Pancreas (tissue), 10 donors: Measurements from ENCODE around the gene TMEM41B. TPM values are rescaled to one million over a fixed set of nuclear protein-coding genes. Genes with fewer than 3 reads are reported as not detected.
"Not testable (repeated sequence)": the region's sequence is repeated elsewhere in the genome, so short reads cannot be mapped to it uniquely, and the experiment has no call there.

ENCODE experiments used
- ATAC-seq, 4 donors: fragments of 200-7000 bp; cut with Tn5 transposase; one replicate each; pipeline versions ENCODE4 v1.8.0 to v1.9.1; 2020; ENCODE audit warnings: mild to moderate bottlenecking in 4 of 4, moderate library complexity in 4 of 4
- DNase-seq, 6 donors: peaks; one replicate each; pipeline ENCODE4 v3.0.0-alpha.2; 2020
- FAIRE-seq: peaks from 2 replicates; lab custom pipeline; 2012; peaks lifted over from hg19 to GRCh38; lab: Jason Lieb, UNC
- H3K27ac ChIP-seq, 4 donors: fragments of 200-600 bp; sonication (generic); 1 replicate in 3 of 4; 2 replicates in 1 of 4; pipeline versions ENCODE4 v1.5.0 to v1.8.0; 2020
- H3K27me3 ChIP-seq, 4 donors: fragments of 200-600 bp; one replicate each; pipeline ENCODE4 v1.8.0; 2021
- H3K36me3 ChIP-seq, 3 donors: fragments of 200-600 bp; sonication (generic) in 1 of 3; one replicate each; pipeline versions ENCODE4 v1.5.0 to v1.8.0; 2020 to 2021
- H3K4me1 ChIP-seq, 3 donors: fragments of 200-600 bp; one replicate each; pipeline ENCODE4 v1.8.0; 2021
- H3K4me3 ChIP-seq, 4 donors: fragments of 200-600 bp; sonication (generic) in 2 of 4; one replicate each; pipeline versions ENCODE4 v1.5.0 to v1.8.0; 2020 to 2021
- H3K9me3 ChIP-seq, 4 donors: fragments of 200-600 bp; one replicate each; pipeline ENCODE4 v1.8.0; 2021
- CTCF ChIP-seq, 4 donors: fragments of 200-600 bp; sonication (generic) in 3 of 4; IDR thresholded peaks; one replicate each; pipeline versions ENCODE4 v1.5.0 to v1.8.0; 2021; ENCODE audit warnings: antibody characterized with exemption in 4 of 4
- WGBS, 2 donors: extraction: QIAGEN DNeasy Blood & Tissue Kit; methylation state at CpG; one replicate each; pipeline ENCODE4 v1.1.7; 2013; 5-methylcytosine and 5-hydroxymethylcytosine counted together
- intact Hi-C, 3 donors: fragments of 100-400 bp; cut with DNase I; formaldehyde crosslinking; loops; one replicate each; pipeline versions ENCODE4 v1.11.1 to v1.14.2; 2022
- polyA plus RNA-seq, 2 donors: library from polyadenylated mRNA; stranded (reverse); fragments of 200-250 nt; gene quantifications; one replicate each; pipeline ENCODE4 v1.2.3, GENCODE V29; 2013
- total RNA-seq, 6 donors: library from RNA; stranded (reverse); fragmentation: NEBNext Ultra II Directional in 4 of 6; extraction: Animal tissue kit (Norgen Biotek cat#: 25700) in 4 of 6; gene quantifications; one replicate each; pipeline versions ENCODE4 v1.2.1 to v1.2.4, GENCODE V29; 2021 to 2023
- donor health status: healthy with polysubstance abuse.
- donor health status: DM: no; HTN: no; CAD: no; lungs with moderate emphysema.
- donor health status: DM: no; HTN: no; CAD: no.
- donor health status: control.
- donor health status: control.
- donor health status: Bipolar disorder and iron deficiency.
- donor health status: DM: yes; HTN: yes; CAD: no.
- donor health status: DM: no; HTN: no; CAD: no.
- donor health status: DM: no; HTN: no; CAD: no.
- donor health status: DM: yes; HTN: yes; CAD: no.

The TMEM41B gene
- total and polyA plus RNA-seq, 8 donors: 13.4 to 20.9 (median 16.3) TPM

- intact Hi-C loops: no loop called here
- Histone ChIP-seq H3K9me3 (no peaks in the 10 kb centered on the region), H3K36me3 (no peaks in the 10 kb centered on the region), H3K4me1 (peaks cover 0 to 15% (median 0%) of the 10 kb centered on the region in 3 donors), H3K27ac (no peak overlapping the region), H3K4me3 (no peak overlapping the region), H3K27me3 (no peaks in the 10 kb centered on the region)
- FAIRE-seq (no peak), ATAC-seq (no peak), DNase-seq (no peak)
- 67 to 80% methylated on average over 4 of the region's 4 CpGs for WGBS, 2 donors
- TF ChIP-seq CTCF (IDR thresholded peaks at IDR 0.05): no peak
These were observed 54.2 kb downstream of the TMEM41B start for GRCh38 chr11:9259981-9260837.

- intact Hi-C loops, H3K4me3 ChIP-seq, H3K27ac ChIP-seq, DNase-seq, FAIRE-seq, ATAC-seq, H3K27me3 ChIP-seq, H3K9me3 ChIP-seq, H3K36me3 ChIP-seq: not testable (repeated sequence)
- H3K4me1 ChIP-seq: peaks cover 0 to 15% (median 0%) of the 10 kb centered on the region in 3 donors
- 89 to 95% methylated on average over 4 of the region's 4 CpGs for WGBS, 2 donors
These were observed 56.1 kb downstream of the TMEM41B start for GRCh38 chr11:9258279-9258678.

GRCh38 chr11:9254416-9254815 is 60.0 kb downstream of the TMEM41B start:
- 91 to 97% methylated on average over 3 of the region's 3 CpGs for WGBS, 2 donors
- H3K27me3 ChIP-seq: no peaks in the 10 kb centered on the region
- no peak for ATAC-seq
- no peak for TF ChIP-seq CTCF (IDR thresholded peaks at IDR 0.05)
- H3K4me3 ChIP-seq: no peak overlapping the region
- no peaks in the 10 kb centered on the region for H3K9me3 ChIP-seq
- FAIRE-seq: no peak
- no peaks in the 10 kb centered on the region for H3K4me1 ChIP-seq
- intact Hi-C loops: no loop called here
- no peak for DNase-seq
- H3K36me3 ChIP-seq: no peaks in the 10 kb centered on the region
- no peak overlapping the region for H3K27ac ChIP-seq

- no peak for DNase-seq
- Histone ChIP-seq H3K27me3 (no peaks in the 10 kb centered on the region), H3K27ac (no peak overlapping the region), H3K9me3 (no peaks in the 10 kb centered on the region), H3K4me1 (no peaks in the 10 kb centered on the region), H3K4me3 (no peak overlapping the region), H3K36me3 (no peaks in the 10 kb centered on the region)
- 82 to 85% methylated on average over 3 of the region's 3 CpGs for WGBS, 2 donors
- intact Hi-C loops: no loop called here
- no peak for FAIRE-seq
- ATAC-seq: no peak
- TF ChIP-seq CTCF (IDR thresholded peaks at IDR 0.05): no peak
These were observed 61.3 kb downstream of the TMEM41B start for GRCh38 chr11:9253086-9253485.

- DNase-seq (no peak), FAIRE-seq (no peak), ATAC-seq (no peak)
- intact Hi-C loops: no loop called here
- Histone ChIP-seq H3K9me3 (no peaks in the 10 kb centered on the region), H3K36me3 (no peaks in the 10 kb centered on the region), H3K27me3 (no peaks in the 10 kb centered on the region), H3K27ac (no peak overlapping the region), H3K4me3 (no peak overlapping the region), H3K4me1 (no peaks in the 10 kb centered on the region)
- TF ChIP-seq CTCF (IDR thresholded peaks at IDR 0.05): no peak
- WGBS, 2 donors: 85% methylated on average over 3 of the region's 3 CpGs
These were observed 63.1 kb downstream of the TMEM41B start for GRCh38 chr11:9251311-9251710.
